NCI-H2227 (cell line): Measurements from ENCODE around the gene TMC4.
"Not testable (repeated sequence)": the region's sequence is repeated elsewhere in the genome, so short reads cannot be mapped to it uniquely, and the experiment has no call there.

Experiments
- DNase-seq: peaks from one replicate; lab custom pipeline; 2025; ENCODE audit not compliant: unreplicated experiment; lab: John Stamatoyannopoulos, UW

The TMC4 gene

DNA sequence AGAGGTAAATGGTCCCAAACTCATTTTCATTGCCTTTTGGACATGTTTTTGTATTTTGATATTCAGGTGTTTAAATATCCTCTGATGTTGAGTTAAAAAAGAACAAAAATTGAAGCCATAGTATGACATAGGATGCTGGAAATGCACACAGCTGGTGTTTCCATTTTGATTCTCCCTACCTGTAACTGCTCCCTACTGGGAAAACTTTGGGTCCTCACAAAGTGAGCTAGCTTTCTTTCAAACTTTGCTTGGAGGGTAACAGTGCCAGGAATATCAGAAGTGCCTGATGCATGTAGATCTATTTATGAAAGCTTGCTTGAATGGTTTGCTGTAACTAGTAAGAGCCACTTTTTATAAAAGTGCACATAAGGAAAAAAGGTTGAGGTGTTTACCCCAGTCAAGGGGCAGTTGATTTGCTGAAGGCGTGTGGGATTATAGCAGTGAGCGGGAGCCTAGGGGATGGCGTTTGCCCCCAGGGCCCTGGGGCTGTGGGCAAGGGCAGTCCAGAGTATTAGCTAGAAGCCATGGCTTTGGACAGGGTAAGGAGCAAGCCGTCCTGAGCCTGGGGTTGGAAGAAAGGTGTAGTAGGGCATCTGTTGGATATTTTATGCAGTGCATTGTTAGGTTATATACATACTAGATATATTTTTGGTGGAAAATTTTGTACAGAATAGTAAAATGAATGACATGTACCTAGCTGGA lies 32.0 kb upstream of the TMC4 start:
- no peak for DNase-seq

- no peak for DNase-seq
Observed at GRCh38 chr19:54203151-54203611, 30.2 kb upstream of the TMC4 start.

- no peak for DNase-seq
Observed at GRCh38 chr19:54201980-54202379, 29.0 kb upstream of the TMC4 start.

DNA sequence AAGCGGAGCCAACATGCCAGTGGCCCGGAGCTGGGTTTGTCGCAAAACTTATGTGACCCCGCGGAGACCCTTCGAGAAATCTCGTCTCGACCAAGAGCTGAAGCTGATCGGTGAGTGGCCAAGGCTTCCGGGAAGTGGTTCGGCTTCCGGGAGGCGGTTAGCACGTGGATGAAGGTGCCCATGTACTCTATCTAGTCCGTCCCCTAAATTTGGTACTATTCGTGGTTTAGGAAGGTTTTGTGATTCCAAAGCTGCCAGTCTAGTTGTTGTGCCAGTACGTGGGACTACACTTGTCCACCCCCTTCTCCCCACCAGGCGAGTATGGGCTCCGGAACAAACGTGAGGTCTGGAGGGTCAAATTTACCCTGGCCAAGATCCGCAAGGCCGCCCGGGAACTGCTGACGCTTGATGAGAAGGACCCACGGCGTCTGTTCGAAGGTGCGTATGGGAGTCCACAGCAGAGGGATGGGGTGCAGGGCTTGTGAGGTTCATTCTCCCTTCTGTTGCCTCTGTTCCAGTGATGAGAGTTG lies 28.3 kb upstream of the TMC4 start:
- DNase-seq, result no peak

DNA sequence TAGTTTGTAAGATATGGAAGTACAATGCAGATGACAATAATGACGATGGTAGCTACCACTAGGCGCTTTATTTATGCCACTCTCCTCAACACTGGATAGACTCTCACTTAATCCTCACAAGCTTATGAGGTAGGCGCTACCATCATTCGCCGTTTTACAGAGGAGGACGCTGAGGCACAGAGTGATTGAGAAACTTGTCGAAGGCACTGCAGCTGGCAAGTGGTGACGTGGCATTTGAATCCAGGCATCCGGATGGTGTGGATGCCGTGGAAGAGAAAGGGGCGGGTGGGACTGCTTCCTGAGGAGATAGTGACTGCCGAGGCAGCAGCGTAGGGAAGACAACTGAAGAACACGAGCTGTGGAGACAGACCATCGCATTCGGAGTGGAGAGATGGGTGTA lies 26.4 kb upstream of the TMC4 start:
- DNase-seq, result no peak

GRCh38 chr19:54197121-54197520 lies 24.2 kb upstream of the TMC4 start:
- no peak for DNase-seq

GRCh38 chr19:54196536-54196935 lies 23.6 kb upstream of the TMC4 start:
- no peak for DNase-seq

GRCh38 chr19:54194463-54194862 lies 21.5 kb upstream of the TMC4 start:
- DNase-seq, result not testable (repeated sequence)

DNA sequence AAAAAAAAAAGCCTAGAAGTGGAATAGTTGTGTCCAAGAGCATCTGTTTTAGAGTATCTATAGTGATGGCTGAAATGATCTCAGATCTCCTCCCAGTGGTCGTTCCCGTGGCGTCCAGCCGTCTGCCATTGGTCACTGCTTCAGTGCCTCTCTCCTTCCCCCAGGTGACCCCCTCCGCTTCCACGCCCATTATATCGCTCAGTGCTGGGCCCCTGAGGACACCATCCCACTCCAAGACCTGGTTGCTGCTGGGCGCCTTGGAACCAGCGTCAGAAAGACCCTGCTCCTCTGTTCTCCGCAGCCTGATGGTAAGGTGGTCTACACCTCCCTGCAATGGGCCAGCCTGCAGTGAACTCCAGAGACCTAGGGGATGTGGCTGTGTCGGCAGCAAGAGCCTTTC lies 20.1 kb upstream of the TMC4 start:
- no peak for DNase-seq

DNA sequence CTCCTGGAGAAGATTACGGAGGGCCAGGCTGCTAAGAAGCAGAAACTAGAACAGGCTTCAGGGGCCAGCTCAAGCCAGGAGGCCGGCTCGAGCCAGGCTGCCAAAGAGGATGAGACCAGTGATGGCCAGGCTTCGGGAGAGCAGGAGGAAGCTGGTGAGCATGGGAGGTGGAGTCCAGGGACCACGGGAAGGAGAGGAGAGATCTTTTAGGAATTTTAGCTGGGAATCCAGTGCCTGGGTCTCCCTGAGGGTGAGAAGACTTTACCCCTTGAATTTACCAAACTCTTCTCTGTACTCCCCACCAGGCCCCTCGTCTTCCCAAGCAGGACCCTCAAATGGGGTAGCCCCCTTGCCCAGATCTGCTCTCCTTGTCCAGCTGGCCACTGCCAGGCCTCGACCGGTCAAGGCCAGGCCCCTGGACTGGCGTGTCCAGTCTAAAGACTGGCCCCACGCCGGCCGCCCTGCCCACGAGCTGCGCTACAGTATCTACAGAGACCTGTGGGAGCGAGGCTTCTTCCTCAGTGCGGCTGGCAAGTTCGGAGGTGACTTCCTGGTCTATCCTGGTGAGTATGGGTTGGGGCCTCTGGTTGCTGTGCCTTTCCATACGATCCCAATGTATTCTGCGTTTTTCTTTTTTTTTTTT lies 19.0 kb upstream of the TMC4 start:
- DNase-seq, result no peak

DNA sequence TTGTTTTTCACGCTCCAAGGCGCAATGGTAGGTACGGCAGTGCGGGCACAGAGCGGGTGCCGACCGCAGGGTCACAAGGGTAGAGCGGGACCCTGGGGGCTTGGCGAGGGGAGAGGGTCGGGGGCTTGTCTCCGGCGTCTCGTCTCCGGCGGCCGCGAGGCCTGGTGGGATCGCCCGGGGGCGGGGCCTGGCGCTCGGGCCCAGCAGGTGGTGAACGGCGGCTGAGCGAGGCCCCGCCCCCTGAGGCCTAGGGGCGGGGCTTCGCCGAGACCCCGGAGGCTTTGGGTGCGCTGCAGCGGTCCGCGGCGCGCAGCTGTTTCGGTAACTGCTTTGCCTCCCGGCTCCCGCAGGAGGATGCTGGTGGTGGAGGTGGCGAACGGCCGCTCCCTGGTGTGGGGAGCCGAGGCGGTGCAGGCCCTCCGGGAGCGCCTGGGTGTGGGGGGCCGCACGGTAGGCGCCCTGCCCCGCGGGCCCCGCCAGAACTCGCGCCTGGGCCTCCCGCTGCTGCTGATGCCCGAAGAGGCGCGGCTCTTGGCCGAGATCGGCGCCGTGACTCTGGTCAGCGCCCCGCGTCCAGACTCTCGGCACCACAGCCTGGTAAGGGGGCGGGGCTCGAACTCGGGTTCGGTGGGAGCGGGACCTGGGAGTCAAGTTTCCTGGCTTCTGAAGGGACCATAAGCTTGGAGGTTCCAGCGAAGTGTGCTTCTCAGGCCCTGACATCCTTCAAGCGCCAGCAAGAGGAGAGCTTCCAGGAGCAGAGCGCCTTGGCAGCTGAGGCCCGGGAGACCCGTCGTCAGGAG lies 18.3 kb upstream of the TMC4 start, which contains the start of gene TSEN34:
Gene TSEN34, plus strand, starts transcription at position 298 of the 800 bp plus-strand sequence. Its CDS starts 57 bp downstream, at position 355.
- DNase-seq, result peak; percentile 99

DNA sequence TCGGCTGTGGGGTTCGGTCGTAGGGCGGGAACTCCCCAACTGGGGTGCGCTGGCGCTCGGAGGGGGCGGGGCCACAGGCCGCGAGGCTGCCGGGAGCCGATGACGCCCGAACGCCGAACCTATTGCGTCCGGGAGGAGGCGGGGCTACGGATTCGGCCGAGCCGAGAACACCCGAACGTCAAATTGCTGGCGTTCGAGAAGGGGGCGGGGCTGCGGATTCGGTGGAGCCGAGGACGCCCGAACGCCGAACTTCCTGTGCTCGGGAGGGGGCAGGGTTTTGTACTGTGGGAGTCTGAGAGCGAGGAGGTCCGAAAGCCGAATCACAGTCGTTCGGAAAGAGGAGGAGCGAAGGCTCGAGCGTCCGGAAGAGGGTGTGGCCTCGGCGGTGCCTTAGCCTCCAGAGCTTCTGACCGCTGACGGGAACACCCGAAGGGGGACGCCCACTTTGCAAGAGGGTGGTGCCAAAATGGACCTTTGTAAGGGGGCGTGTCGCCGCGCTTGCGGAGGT lies 17.6 kb upstream of the TMC4 start:
- peak; percentile 100 for DNase-seq

DNA sequence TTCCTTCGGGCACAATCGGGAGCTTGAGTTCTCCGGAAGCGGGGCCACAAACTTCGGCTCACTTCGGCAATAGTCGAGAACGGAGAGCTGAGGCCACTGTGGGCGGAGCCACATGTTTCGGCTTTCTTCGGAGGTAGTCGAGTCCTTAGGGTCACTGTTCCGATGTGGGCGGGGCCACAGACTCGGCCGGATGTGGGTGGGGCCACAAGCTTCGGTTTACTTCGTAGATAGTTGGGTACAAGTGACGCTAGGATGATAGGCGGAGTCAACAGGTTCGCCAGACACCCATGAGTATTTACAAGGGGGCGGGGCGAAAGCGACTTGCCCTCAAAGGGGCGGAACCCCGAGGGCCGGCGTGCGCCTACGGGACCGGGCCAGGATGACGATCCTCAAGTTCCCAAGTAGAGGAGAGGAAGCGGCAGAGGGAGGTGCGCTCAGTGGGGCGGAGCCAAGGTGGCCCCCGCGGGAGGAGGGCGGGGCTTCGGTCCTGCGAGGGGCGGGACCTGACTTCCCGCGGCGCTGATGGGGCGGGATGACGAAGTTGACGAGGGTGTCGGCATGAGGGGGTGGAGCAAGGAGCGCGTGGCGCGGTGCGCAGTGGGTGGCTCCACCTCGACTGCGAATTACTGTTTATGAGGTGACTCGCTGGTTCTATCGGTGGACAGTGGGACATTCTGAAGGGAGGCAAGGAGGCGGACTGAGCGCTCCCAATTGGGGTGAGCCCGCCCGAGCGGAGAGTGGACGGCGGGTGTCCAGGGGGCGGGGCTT lies 17.0 kb upstream of the TMC4 start:
- DNase-seq, result peak; percentile 100

GRCh38 chr19:54189145-54189734 lies 16.3 kb upstream of the TMC4 start, which contains the start of gene MBOAT7:
MBOAT7 (minus strand) TSS chr19:54189580; CDS start chr19:54188508, 1,072 bp downstream.
- no peak for DNase-seq

- peak; percentile 79 for DNase-seq
Observed at GRCh38 chr19:54188215-54188871, 15.4 kb upstream of the TMC4 start.

GRCh38 chr19:54186934-54187381 lies 14.0 kb upstream of the TMC4 start:
- DNase-seq, result no peak

DNA sequence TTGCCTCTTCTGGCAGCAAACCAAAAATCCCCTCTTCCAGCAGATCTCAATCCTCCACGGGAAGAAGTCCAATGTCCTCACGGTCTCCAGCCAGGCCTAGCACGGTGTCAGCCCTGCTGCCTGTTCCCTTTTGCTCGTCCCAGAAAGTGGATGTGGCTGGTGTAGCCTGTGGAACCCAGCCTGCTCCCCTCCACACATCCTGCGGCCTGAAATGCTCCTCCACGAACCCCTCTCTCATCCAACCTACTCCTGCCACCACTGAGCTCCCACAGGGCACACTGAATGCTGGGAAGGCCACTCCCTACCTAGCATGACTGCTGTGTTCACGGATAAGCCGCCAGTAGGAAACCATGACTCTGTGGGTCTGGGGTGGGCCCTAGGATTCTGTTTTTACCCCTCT lies 13.4 kb upstream of the TMC4 start:
- DNase-seq, result no peak

DNA sequence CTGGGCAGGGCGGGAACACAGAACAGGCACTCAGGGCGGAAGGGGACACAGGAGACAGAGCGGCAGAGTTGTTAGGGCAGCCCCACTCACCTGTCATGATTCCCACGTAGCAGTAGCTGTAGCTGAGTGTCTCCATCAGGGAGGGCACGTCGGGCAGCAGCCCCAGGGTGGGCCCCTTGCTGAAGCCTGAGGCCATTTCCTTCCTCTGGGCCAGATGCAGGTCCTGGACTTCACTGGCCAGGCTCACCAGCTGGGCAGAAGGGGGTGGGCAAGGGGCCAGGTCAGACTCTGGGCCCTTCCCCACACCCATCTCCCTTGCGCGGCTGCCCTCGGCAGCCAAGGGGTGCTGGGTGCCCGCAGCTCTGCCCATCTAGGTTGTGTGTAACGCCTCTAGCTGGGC lies 10.5 kb upstream of the TMC4 start:
- no peak for DNase-seq

- not testable (repeated sequence) for DNase-seq
Observed at GRCh38 chr19:54181894-54182293, 8.9 kb upstream of the TMC4 start.
